Measurements from ENCODE around the gene MRPS25.

MRPS25 gene

GRCh38 chr3:15064835-15065549, at the start of gene MRPS25:
Gene MRPS25, minus strand, starts transcription at chr3:15065315. Its CDS starts 121 bp downstream, at chr3:15065194.
- peak; percentile 78 to 83 for DNase-seq (ENCODE audit: low read depth in 1 of 2, low spot score in 1 of 2)

GRCh38 chr3:15113884-15114283, 48.8 kb upstream of the MRPS25 start:
- DNase-seq (ENCODE audit: low read depth in 1 of 2, low spot score in 1 of 2) = no peak

GRCh38 chr3:15113471-15113870, 48.4 kb upstream of the MRPS25 start:
- DNase-seq (ENCODE audit: low read depth in 1 of 2, low spot score in 1 of 2) = no peak

GRCh38 chr3:15112011-15112410, 46.9 kb upstream of the MRPS25 start:
- no peak for DNase-seq (ENCODE audit: low read depth in 1 of 2, low spot score in 1 of 2)

GRCh38 chr3:15110206-15110605, 45.1 kb upstream of the MRPS25 start:
- no peak for DNase-seq (ENCODE audit: low read depth in 1 of 2, low spot score in 1 of 2)

GRCh38 chr3:15108869-15109268, 43.8 kb upstream of the MRPS25 start:
- DNase-seq (ENCODE audit: low read depth in 1 of 2, low spot score in 1 of 2) = no peak

GRCh38 chr3:15108082-15108545, 43.0 kb upstream of the MRPS25 start:
- peak; percentile 51 to 60 for DNase-seq (ENCODE audit: low read depth in 1 of 2, low spot score in 1 of 2)

GRCh38 chr3:15107075-15107947, 42.2 kb upstream of the MRPS25 start:
- no peak for DNase-seq (ENCODE audit: low read depth in 1 of 2, low spot score in 1 of 2)

GRCh38 chr3:15102836-15103235, 37.7 kb upstream of the MRPS25 start:
- no peak for DNase-seq (ENCODE audit: low read depth in 1 of 2, low spot score in 1 of 2)

- no peak for DNase-seq (ENCODE audit: low read depth in 1 of 2, low spot score in 1 of 2)
Observed at GRCh38 chr3:15102256-15102655, 37.1 kb upstream of the MRPS25 start.

GRCh38 chr3:15099364-15100098, 34.4 kb upstream of the MRPS25 start:
- no peak for DNase-seq (ENCODE audit: low read depth in 1 of 2, low spot score in 1 of 2)

- DNase-seq (ENCODE audit: low read depth in 1 of 2, low spot score in 1 of 2) = peak; percentile 88 to 93
Observed at GRCh38 chr3:15098503-15099363, 33.6 kb upstream of the MRPS25 start, which contains the start of gene RBSN. Gene RBSN, minus strand, starts transcription at chr3:15099148. Its CDS starts 3,028 bp downstream, at chr3:15096120.

GRCh38 chr3:15097891-15098290, 32.8 kb upstream of the MRPS25 start:
- no peak for DNase-seq (ENCODE audit: low read depth in 1 of 2, low spot score in 1 of 2)

- DNase-seq (ENCODE audit: low read depth in 1 of 2, low spot score in 1 of 2) = no peak
Observed at GRCh38 chr3:15096046-15096445, 30.9 kb upstream of the MRPS25 start.

GRCh38 chr3:15094187-15094875, 29.2 kb upstream of the MRPS25 start:
- DNase-seq (ENCODE audit: low read depth in 1 of 2, low spot score in 1 of 2) = no peak

GRCh38 chr3:15092686-15093085, 27.6 kb upstream of the MRPS25 start:
- DNase-seq (ENCODE audit: low read depth in 1 of 2, low spot score in 1 of 2) = no peak

- no peak for DNase-seq (ENCODE audit: low read depth in 1 of 2, low spot score in 1 of 2)
Observed at GRCh38 chr3:15091575-15091974, 26.5 kb upstream of the MRPS25 start.

GRCh38 chr3:15089201-15089600, 24.1 kb upstream of the MRPS25 start:
- DNase-seq (ENCODE audit: low read depth in 1 of 2, low spot score in 1 of 2) = no peak

- no peak for DNase-seq (ENCODE audit: low read depth in 1 of 2, low spot score in 1 of 2)
Observed at GRCh38 chr3:15086699-15087098, 21.6 kb upstream of the MRPS25 start.

GRCh38 chr3:15086263-15086662, 21.1 kb upstream of the MRPS25 start:
- no peak for DNase-seq (ENCODE audit: low read depth in 1 of 2, low spot score in 1 of 2)
